ENCODE results near the gene DCLK1.

GRCh38 chr13:35888457-35888883 lies 242.7 kb downstream of the DCLK1 start:
- no peak for TF ChIP-seq CTCF (IDR thresholded peaks at IDR 0.05)
- TF ChIP-seq POLR2AphosphoS5 (IDR thresholded peaks at IDR 0.05; ENCODE audit: low read depth, low read length): no peak
- TF ChIP-seq REST (IDR thresholded peaks at IDR 0.05; ENCODE audit: insufficient read depth in 1 of 2, low read depth in 2 of 2, low read length in 1 of 2): no peak
- TF ChIP-seq TCF7L2 (IDR thresholded peaks at IDR 0.05; ENCODE audit: low read depth, low read length): no peak
